ENCODE data around the gene PARP1. TPM values are rescaled to one million over a fixed set of nuclear protein-coding genes. Genes with fewer than 3 reads are reported as not detected.
A peak's percentile ranks its signal among the peaks of the same experiment; 100 is the strongest.

Gene PARP1
- total RNA-seq, 2 experiments from 2014 or later: 532 to 594 TPM

DNA sequence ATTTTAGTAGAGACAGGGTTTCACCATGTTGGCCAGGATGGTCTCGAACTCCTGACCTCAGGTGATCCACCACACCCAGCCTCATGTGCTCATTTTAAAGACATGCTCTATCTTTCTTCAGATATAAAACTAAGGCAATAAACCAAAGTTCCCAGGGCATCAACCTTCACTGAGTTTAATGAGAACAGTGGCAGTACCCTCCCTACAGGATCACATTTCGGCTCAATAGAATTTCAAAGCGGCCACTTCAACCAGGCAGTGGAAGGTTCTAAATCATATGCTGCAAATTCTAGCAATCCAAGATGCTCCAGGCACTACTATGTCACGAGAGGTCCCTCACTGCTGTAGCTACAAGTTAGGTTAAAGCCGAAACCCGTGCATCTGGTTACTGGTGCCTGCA, 45.5 kb downstream of the PARP1 start:
- Histone ChIP-seq H4K20me1 (ENCODE audit: insufficient read depth, low read length) (no peaks in the 10 kb centered on the region), H3K4me1 (ENCODE audit: insufficient read depth, low read length, poor library complexity, severe bottlenecking) (peaks cover 12% of the 10 kb centered on the region), H3K9me2 (ENCODE audit: insufficient read depth, low read length) (no peaks in the 10 kb centered on the region), H3K27ac (ENCODE audit: low read depth, low read length, poor library complexity, severe bottlenecking) (no peak overlapping the region), H3K36me3 (ENCODE audit: insufficient read depth, low read length) (peaks cover 100% of the 10 kb centered on the region), H3K4me3 (ENCODE audit: low read depth, low read length, poor library complexity, severe bottlenecking) (no peak overlapping the region), H2AFZ (ENCODE audit: low read length) (no peak overlapping the region), H3K4me2 (ENCODE audit: low read length) (no peak overlapping the region), H3K79me2 (ENCODE audit: insufficient read depth, low read depth, low read length) (peaks cover under 1% of the 10 kb centered on the region; the same call in 1 of the 2 replicates), H3K9me3 (ENCODE audit: low read length) (no peaks in the 10 kb centered on the region)
- ChIA-PET CTCF (ENCODE audit: unreplicated experiment) (interaction anchor here (0.6 kb wide), 1 partner anchor 41 kb away, joined by 3 read pairs; no protein-coding TSS in a partner anchor), POLR2A (interaction anchor here (0.6 to 1.2 kb wide), 3 partner anchors 9 to 254 kb away, joined by 3 to 4 read pairs (median 3); no protein-coding TSS in a partner anchor)
- no peak for DNase-seq (ENCODE audit: low spot score)
- intact Hi-C loops (cut with micrococcal nuclease; ENCODE audit: unreplicated experiment): no loop called here
- no TSS peak for BruUV-seq (replicated peaks)
- TF ChIP-seq CTCF (conservative IDR thresholded peaks at IDR 0.05; ENCODE audit: low read length) (no peak), EZH2phosphoT487 (IDR thresholded peaks at IDR 0.05; ENCODE audit: borderline replicate concordance, low read depth, low read length) (no peak)

DNA sequence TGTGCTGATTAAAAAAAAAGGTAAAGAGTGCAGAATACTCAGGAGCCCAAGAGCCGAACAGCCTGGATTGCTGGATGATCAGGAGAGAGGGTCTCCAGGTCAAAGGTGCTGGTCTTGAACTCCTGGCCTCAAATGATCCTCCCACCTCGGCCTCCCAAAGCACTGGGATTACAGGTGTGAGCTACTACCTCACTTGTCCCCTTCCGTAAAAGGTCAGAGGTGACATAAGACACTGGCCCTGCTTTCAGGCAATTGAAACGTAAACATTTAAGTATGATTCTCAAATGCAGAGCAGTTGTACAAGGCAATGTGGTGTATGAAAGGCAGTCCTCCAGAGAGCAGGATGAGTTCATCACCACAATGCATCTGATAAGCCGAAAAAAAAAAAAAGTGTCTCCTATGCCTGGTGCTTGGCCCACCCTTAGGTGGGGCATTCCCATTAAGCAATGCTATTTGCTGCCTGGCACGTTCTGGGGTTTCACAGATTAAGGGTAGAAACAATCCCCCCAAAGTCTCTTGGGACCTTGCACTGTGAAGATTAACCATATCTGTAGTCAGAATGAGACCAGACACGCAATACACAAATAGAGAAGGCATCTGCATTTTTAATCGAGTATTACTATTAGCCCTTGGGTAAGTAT, 47.7 kb downstream of the PARP1 start:
- peaks cover 33% of the 10 kb centered on the region for H3K4me1 ChIP-seq (ENCODE audit: insufficient read depth, low read length, poor library complexity, severe bottlenecking)
- no peak overlapping the region for H3K27ac ChIP-seq (ENCODE audit: low read depth, low read length, poor library complexity, severe bottlenecking)
- intact Hi-C loops (cut with micrococcal nuclease; ENCODE audit: unreplicated experiment): no loop called here
- no peak overlapping the region for H3K4me2 ChIP-seq (ENCODE audit: low read length)
- no peak for TF ChIP-seq EZH2phosphoT487 (IDR thresholded peaks at IDR 0.05; ENCODE audit: borderline replicate concordance, low read depth, low read length)
- TF ChIP-seq CTCF (conservative IDR thresholded peaks at IDR 0.05; ENCODE audit: low read length): no peak
- no peak for DNase-seq (ENCODE audit: low spot score)
- H4K20me1 ChIP-seq (ENCODE audit: insufficient read depth, low read length): no peaks in the 10 kb centered on the region
- BruUV-seq (replicated peaks): no TSS peak
- no peaks in the 10 kb centered on the region for H3K9me2 ChIP-seq (ENCODE audit: insufficient read depth, low read length)
- H3K4me3 ChIP-seq (ENCODE audit: low read depth, low read length, poor library complexity, severe bottlenecking): no peak overlapping the region
- peaks cover 95% of the 10 kb centered on the region for H3K36me3 ChIP-seq (ENCODE audit: insufficient read depth, low read length)
- ChIA-PET POLR2A (interaction anchor here (0.7 to 1.9 kb wide), 3 partner anchors 13 to 322 kb away, joined by 3 to 4 read pairs (median 3); no protein-coding TSS in a partner anchor), CTCF (ENCODE audit: unreplicated experiment) (no interaction called here)
- no peak overlapping the region for H2AFZ ChIP-seq (ENCODE audit: low read length)
- H3K9me3 ChIP-seq (ENCODE audit: low read length): no peaks in the 10 kb centered on the region
- H3K79me2 ChIP-seq (ENCODE audit: insufficient read depth, low read depth, low read length): no peaks in the 10 kb centered on the region; the same call in 1 of the 2 replicates

DNA sequence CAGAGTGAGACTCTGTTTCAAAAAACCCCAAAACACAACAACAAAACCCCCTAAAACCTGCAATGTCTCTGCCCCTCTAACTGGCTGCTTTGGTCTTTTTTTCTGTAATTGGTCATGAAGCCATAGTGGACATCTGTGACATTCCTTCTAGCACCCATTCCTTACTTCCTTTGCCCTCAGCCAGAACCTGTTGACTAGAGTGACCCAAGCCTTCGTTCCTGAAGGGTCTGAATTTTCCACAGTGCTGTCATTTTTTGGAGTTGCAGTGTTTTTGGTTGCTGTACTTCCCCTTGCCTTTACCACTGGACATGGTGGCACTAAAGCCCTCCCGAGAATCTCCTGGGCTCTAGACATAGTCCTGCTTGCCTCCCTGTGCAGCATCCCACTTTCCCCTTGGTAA, 50.5 kb downstream of the PARP1 start:
- Histone ChIP-seq H3K27ac (ENCODE audit: low read depth, low read length, poor library complexity, severe bottlenecking) (peak overlapping the region; percentile 98), H2AFZ (ENCODE audit: low read length) (no peak overlapping the region), H3K4me2 (ENCODE audit: low read length) (no peak overlapping the region), H3K36me3 (ENCODE audit: insufficient read depth, low read length) (peaks cover 68% of the 10 kb centered on the region), H3K9me2 (ENCODE audit: insufficient read depth, low read length) (no peaks in the 10 kb centered on the region), H3K79me2 (ENCODE audit: insufficient read depth, low read depth, low read length) (no peaks in the 10 kb centered on the region; the same call in 1 of the 2 replicates), H3K4me3 (ENCODE audit: low read depth, low read length, poor library complexity, severe bottlenecking) (no peak overlapping the region), H4K20me1 (ENCODE audit: insufficient read depth, low read length) (no peaks in the 10 kb centered on the region), H3K9me3 (ENCODE audit: low read length) (no peaks in the 10 kb centered on the region), H3K4me1 (ENCODE audit: insufficient read depth, low read length, poor library complexity, severe bottlenecking) (peaks cover 61% of the 10 kb centered on the region)
- ChIA-PET CTCF (ENCODE audit: unreplicated experiment) (no interaction called here), POLR2A (interaction anchor here (1.1 to 2.0 kb wide), 2 partner anchors 9 to 68 kb away, joined by 3 to 16 read pairs; no protein-coding TSS in a partner anchor)
- TF ChIP-seq CTCF (conservative IDR thresholded peaks at IDR 0.05; ENCODE audit: low read length) (no peak), EZH2phosphoT487 (IDR thresholded peaks at IDR 0.05; ENCODE audit: borderline replicate concordance, low read depth, low read length) (no peak)
- BruUV-seq (replicated peaks): no TSS peak
- intact Hi-C loops (cut with micrococcal nuclease; ENCODE audit: unreplicated experiment): no loop called here
- no peak for DNase-seq (ENCODE audit: low spot score)
